Measurements from ENCODE around the gene HS3ST2. TPM values are rescaled to one million over a fixed set of nuclear protein-coding genes. Genes with fewer than 3 reads are reported as not detected.

The HS3ST2 gene
- total and polyA plus RNA-seq, 2 of the 8 experiments (the other 6 are each of a cell fraction or from before 2014, with no cell fraction given), result 1.7 to 3.7 TPM

GRCh38 chr16:22816475-22816874, 2.5 kb downstream of the HS3ST2 start:
- Histone ChIP-seq H3K4ac (replicated peaks; ENCODE audit: insufficient read length, low read depth, low read length) (no peak overlapping the region), H3K27me3 (replicated peaks in 1 of 4; ENCODE audit: control insufficient read depth in 3 of 4, extremely low read depth in 1 of 4, insufficient read depth in 3 of 4, low read length in 3 of 4) (peaks cover 4 to 24% (median 21%) of the 10 kb centered on the region in 4 experiments), H3K18ac (ENCODE audit: extremely low read depth, low read length) (no peak overlapping the region), H2BK20ac (ENCODE audit: low read length) (no peak overlapping the region), H3K9me3 (ENCODE audit: insufficient read depth in 2 of 2, low read depth in 1 of 2, low read length in 1 of 2) (no peaks in the 10 kb centered on the region), H3K27ac (ENCODE audit: low read depth, low read length) (no peak overlapping the region), H3K4me3 (ENCODE audit: extremely low read depth in 1 of 4, insufficient read depth in 2 of 4, low read depth in 3 of 4, low read length in 4 of 4) (no peak overlapping the region), H2BK15ac (ENCODE audit: low read length) (no peak overlapping the region), H3K79me2 (ENCODE audit: control insufficient read depth in 1 of 2, insufficient read depth in 2 of 2, low read length in 2 of 2) (no peaks in the 10 kb centered on the region), H2BK5ac (ENCODE audit: low read depth, low read length) (no peak overlapping the region), H2BK12ac (ENCODE audit: low read depth, low read length) (no peak overlapping the region), H3K23ac (ENCODE audit: insufficient read length) (no peak overlapping the region), H4K5ac (ENCODE audit: insufficient read length, low read depth, low read length) (no peak overlapping the region), H4K91ac (replicated peaks; ENCODE audit: insufficient read length, low read length) (no peak overlapping the region), H4K8ac (ENCODE audit: extremely low read depth, insufficient read depth, low read length) (no peak overlapping the region), H3K36me3 (ENCODE audit: control insufficient read depth in 2 of 4, insufficient read depth in 4 of 4, low read length in 3 of 4) (no peaks in the 10 kb centered on the region), H4K20me1 (replicated peaks in 1 of 2; ENCODE audit: control insufficient read depth in 1 of 2, insufficient read depth in 2 of 2, low read length in 2 of 2) (peaks cover 0 to 11% of the 10 kb centered on the region in 2 experiments), H3K79me1 (ENCODE audit: low read depth, low read length) (no peaks in the 10 kb centered on the region), H3K56ac (replicated peaks; ENCODE audit: insufficient read length, low read depth, low read length) (no peak overlapping the region), H2AK5ac (ENCODE audit: low read depth, low read length) (no peak overlapping the region), H3K14ac (ENCODE audit: insufficient read length) (no peak overlapping the region), H3K9ac (replicated peaks in 1 of 4; ENCODE audit: extremely low read depth in 1 of 4, low read depth in 3 of 4, low read length in 3 of 4) (no peak overlapping the region), H3K4me1 (replicated peaks in 1 of 4; ENCODE audit: control insufficient read depth in 3 of 4, insufficient read depth in 4 of 4, low read length in 3 of 4) (peaks cover 0 to 8% (median 5%) of the 10 kb centered on the region in 4 experiments; a peak in 6 of 7 replicates), H3K4me2 (ENCODE audit: insufficient read depth in 1 of 2, low read depth in 2 of 2, low read length in 2 of 2) (no peak overlapping the region), H3K23me2 (ENCODE audit: low read depth, low read length) (peaks cover 16% of the 10 kb centered on the region), H2BK120ac (replicated peaks; ENCODE audit: low read depth, low read length) (no peak overlapping the region), H2AFZ (ENCODE audit: low read length) (no peak overlapping the region)
- DNase-seq (ENCODE audit: low read depth in 1 of 2, low spot score in 2 of 2), result no peak
- ChIA-PET POLR2A (ENCODE audit: partially characterized antibody) (no interaction called here), CTCF (ENCODE audit: partially characterized antibody) (interaction anchor here (1.0 kb wide), 1 partner anchor 204 kb away, joined by 3 read pairs; no protein-coding TSS in a partner anchor)
- no peak for FAIRE-seq
- WGBS, 2 experiments (ENCODE audit: extremely low coverage in 1 of 2, insufficient coverage in 1 of 2, insufficient read length in 1 of 2, insufficient replicate concordance in 2 of 2, low coverage in 1 of 2, low lambda C conversion rate in 2 of 2, missing lambda C conversion rate in 1 of 2), result 89% methylated on average over 6 of the region's 6 CpGs; no CpG with 5 or more reads in 1 of the 2 experiments
- TF ChIP-seq SP4 (IDR thresholded peaks at IDR 0.05; ENCODE audit: low read length) (no peak), RXRA (IDR thresholded peaks at IDR 0.05; ENCODE audit: insufficient read depth, low read depth, low read length) (no peak), MAFK (IDR thresholded peaks at IDR 0.05; ENCODE audit: low read depth, low read length) (no peak), TAF7 (optimal IDR thresholded peaks at IDR 0.05; ENCODE audit: borderline replicate concordance, low read depth, low read length) (no peak), ZNF274 (IDR thresholded peaks at IDR 0.05; ENCODE audit: borderline replicate concordance, extremely low read depth, low read length) (no peak), USF2 (IDR thresholded peaks at IDR 0.05; ENCODE audit: low read length) (no peak), SIX5 (IDR thresholded peaks at IDR 0.05; ENCODE audit: low read depth, low read length) (no peak), NANOG (IDR thresholded peaks at IDR 0.05; ENCODE audit: insufficient read depth, low read depth, low read length, poor library complexity, severe bottlenecking) (no peak)
